ENCODE measurements around the gene FAM240A. TPM values are rescaled to one million over a fixed set of nuclear protein-coding genes. Genes with fewer than 3 reads are reported as not detected.

Gene FAM240A
- total RNA-seq, 1 experiment from 2014 or later = not detected

DNA sequence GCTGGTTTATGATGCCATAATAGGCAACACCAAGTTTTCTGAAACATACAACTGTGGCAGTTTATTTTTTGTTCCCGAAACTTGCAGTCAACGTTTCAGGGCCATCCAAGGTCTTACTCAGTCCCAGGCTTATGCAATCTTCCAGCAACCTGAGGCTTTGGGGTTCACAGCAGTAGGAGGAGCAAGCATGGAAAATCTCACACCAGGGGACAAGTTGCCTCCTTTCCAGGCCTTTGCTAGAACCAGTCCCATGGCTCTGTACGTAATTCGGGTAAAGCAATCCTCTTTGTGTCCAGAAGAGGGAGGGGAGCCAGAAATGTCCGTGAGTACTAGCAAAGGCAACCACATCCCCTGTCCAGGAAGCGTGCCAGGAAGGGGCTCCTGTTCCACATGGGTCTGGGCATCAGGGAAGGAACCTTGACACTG, 4.7 kb upstream of the FAM240A start:
- DNase-seq = peak; percentile 20 to 54

DNA sequence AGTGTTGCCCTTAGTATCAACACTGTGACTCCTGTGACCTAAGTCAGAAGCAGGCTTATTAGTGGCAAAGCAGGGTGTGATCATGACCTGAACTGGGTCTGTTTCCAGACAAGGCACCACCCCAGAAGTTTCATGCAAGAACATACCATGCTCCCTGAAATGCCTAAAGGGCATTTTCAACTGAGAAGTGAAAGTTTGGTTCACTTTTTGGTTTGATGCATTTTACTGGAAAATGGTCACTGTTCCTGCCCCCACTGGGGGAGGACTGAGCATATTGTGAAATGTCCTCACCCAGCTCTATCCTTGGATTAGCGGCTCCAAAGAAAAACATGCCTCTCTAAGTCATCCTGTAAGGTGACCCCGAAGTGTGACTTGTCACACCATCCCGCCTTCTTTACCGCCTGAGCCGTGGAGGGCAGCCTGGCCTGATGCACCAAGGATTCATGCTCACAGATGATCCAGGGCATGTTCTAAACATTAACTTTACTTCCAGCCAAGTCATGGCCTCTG, 3.1 kb upstream of the FAM240A start:
- Histone ChIP-seq H3K27ac (no peak overlapping the region), H3K4me3 (no peak overlapping the region), H3K4me1 (peaks cover 4% of the 10 kb centered on the region; the same call in 1 of the 2 replicates), H3K27me3 (no peaks in the 10 kb centered on the region), H3K36me3 (no peaks in the 10 kb centered on the region), H3K9me3 (replicated peaks) (no peaks in the 10 kb centered on the region)
- DNase-seq = no peak

More for the DNA sequence above, 4.7 kb upstream of the FAM240A start:
- Histone ChIP-seq H3K27ac (no peak overlapping the region), H3K36me3 (no peaks in the 10 kb centered on the region), H3K4me3 (no peak overlapping the region), H3K4me1 (peaks cover 4% of the 10 kb centered on the region; the same call in 1 of the 2 replicates), H3K9me3 (replicated peaks) (no peaks in the 10 kb centered on the region), H3K27me3 (no peaks in the 10 kb centered on the region)

DNA sequence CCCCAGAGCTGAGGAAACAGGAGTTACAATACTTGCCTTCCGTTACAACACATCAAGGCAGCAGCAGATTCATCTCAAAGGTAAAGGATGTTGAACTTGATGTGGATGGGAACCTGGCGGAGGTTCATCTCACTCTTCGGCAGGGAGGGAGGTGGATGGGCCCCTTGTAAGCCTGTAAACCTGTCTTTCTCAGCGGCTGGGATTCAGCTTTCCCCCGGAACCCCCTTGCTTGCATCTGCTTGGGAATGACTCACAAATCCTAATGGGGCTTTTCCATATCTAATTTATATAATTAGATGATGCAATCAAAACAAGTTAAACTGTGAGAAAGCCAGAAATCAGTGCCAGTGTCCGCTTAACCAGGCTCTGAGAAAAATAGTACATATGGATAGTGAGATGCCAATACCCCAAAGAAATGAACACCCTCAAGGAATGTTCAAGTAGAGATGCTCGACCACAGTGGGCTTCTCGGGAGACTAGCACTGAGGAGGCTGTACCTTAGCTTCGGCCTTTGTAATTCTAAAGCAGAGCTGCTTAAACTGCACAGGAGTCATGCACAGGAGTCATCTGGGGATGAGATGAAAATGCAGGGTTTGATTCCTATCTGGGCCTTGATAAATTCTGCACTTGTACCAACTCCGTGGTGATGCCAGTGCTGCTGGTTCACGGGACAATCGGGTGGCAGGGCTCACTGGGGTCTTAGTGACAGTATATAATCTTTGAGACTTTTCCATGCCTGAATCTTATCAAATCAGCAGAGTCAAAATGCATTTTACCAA, 2.2 kb upstream of the FAM240A start:
- DNase-seq = no peak
- no peak overlapping the region for H3K4me3 ChIP-seq
- H3K9me3 ChIP-seq (replicated peaks) = no peaks in the 10 kb centered on the region
- H3K27ac ChIP-seq = no peak overlapping the region
- no peaks in the 10 kb centered on the region for H3K27me3 ChIP-seq
- peaks cover 4% of the 10 kb centered on the region; the same call in 1 of the 2 replicates for H3K4me1 ChIP-seq
- no peaks in the 10 kb centered on the region for H3K36me3 ChIP-seq

DNA sequence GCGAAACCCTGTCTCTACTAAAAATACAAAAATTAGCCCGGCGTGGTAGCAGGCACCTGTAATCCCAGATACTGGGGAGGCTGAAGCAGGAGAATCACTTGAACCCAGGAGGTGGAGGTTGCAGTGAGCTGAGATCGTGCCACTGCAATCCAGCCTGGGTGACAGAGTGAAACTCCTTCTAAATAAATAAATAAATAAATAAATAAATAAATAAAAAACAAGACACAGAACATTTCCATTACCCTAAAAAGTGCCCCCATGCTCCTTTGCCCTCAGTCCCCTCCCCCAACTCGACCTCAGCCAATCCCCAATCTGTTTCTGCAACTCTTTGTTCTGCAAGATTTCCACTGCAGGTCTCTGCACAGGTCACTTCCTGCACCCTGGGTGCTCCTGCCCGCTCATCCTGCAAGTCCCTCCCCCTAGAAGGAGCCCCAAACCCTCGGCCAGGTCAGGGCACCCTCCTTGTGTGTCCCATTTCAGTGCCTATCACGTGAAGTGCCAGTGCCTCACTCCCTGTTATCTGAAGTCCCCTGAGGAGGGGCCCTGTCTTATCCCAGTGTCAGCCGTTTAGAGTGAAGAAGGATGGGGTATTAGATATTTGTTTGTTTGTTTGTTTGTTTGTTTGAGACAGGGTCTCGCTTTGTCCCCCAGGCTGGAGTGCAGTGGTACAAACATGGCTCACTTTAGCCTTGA, 1.1 kb downstream of the FAM240A start:
- Histone ChIP-seq H3K4me3 (no peak overlapping the region), H3K4me1 (peaks cover 4% of the 10 kb centered on the region; the same call in 1 of the 2 replicates), H3K27ac (no peak overlapping the region), H3K36me3 (no peaks in the 10 kb centered on the region), H3K27me3 (no peaks in the 10 kb centered on the region), H3K9me3 (replicated peaks) (no peaks in the 10 kb centered on the region)
- DNase-seq = no peak

DNA sequence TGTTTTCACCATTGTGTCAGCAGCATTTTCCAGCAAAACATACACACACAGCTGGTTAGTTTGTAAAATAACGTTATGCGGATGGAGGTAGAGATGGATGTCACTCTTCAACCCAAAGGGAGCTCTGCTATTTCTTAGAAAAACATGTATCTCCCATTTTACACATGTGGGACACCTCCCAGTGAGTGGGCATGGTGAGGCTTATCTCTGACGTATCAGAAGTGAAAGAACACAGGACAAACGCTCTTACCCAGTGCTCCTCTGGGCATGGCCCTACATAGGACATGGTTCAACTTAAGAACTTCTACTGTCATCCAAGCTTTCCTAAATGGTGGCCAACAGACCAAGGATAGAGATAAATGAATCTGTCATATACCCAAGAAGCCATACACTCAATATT, 2.1 kb downstream of the FAM240A start:
- no peak for DNase-seq
- Histone ChIP-seq H3K4me3 (no peak overlapping the region), H3K27ac (no peak overlapping the region), H3K4me1 (peaks cover 4% of the 10 kb centered on the region; the same call in 1 of the 2 replicates), H3K36me3 (no peaks in the 10 kb centered on the region), H3K27me3 (no peaks in the 10 kb centered on the region), H3K9me3 (replicated peaks) (no peaks in the 10 kb centered on the region)

DNA sequence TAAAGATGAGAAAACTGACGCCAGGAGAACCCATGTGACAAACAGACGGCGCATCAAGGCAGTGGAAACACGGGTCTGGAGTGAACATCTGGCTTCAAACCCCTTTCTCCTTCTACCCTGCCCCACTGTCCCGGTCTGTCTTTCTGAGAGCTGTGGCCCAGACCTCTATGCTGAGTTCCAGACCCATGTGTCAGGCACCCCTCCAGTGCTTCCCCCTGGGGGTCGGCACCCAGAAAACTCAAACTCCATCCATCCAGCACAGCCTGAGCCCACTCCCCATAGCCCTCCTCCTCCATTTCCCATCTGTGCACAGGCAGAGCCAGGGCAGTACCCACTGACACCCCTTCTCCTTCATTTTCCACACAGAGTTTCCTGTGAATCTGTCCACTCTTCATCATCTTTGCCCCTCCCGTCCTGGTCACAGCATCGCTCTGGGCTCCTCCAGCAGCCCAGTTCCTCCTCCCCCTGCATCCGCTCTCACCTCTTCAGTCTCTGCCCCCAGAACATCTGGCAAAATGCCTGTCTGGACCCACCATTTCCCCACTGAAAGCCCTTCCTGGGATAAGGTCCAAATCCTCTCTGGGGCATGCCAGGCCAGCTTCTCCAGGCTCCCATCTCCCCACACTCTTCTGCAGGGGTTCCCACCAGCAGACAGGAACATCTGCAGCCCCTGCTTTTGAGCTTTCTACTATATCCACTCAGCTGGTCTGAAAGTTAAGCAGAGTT, 2.9 kb downstream of the FAM240A start:
- Histone ChIP-seq H3K27ac (no peak overlapping the region), H3K36me3 (no peaks in the 10 kb centered on the region), H3K9me3 (replicated peaks) (no peaks in the 10 kb centered on the region), H3K27me3 (no peaks in the 10 kb centered on the region), H3K4me1 (peaks cover 4% of the 10 kb centered on the region; the same call in 1 of the 2 replicates), H3K4me3 (no peak overlapping the region)
- no peak for DNase-seq

DNA sequence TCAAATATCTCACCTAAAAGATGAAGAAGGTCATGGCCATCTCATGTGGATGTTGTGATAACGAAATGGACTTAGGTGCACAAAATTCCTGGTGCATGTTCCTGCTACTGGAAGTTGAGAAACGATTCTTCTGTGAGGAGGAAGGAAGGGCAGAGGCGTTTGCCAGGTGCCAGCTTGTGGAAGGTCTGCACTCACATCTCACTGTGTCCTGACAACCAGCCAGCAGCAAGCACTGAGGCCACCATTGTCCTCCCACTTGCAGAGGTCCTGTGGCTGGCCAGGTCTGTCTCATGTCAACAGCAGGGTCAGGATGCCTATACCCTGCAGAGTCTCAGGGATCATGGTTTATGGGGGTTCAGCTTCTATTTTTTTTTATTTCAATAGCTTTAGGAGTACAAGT, 3.7 kb downstream of the FAM240A start:
- Histone ChIP-seq H3K9me3 (replicated peaks) (no peaks in the 10 kb centered on the region), H3K4me3 (no peak overlapping the region), H3K36me3 (no peaks in the 10 kb centered on the region), H3K27ac (no peak overlapping the region), H3K27me3 (no peaks in the 10 kb centered on the region), H3K4me1 (peaks cover 4% of the 10 kb centered on the region; the same call in 1 of the 2 replicates)
- no peak for DNase-seq

DNA sequence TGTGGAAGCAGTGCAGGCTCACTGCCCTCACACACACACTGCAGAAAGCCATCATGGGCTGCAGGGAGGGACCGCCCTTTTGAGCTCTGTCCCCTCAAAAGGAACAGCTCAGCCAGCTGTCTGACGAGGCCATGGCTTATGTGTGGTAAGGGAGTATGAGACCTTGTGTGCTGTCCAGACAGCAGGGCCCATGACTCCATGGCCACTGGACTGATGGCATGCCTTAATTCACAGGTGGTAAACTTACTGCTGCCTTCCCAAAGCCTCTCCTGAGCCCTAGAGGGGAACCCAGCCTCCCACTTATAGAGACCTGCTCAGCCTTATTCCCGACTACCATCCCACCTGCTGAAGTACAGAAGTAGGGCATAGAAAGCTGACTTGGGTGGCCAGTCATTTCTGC, 5.6 kb downstream of the FAM240A start:
- Histone ChIP-seq H3K27ac (no peak overlapping the region), H3K9me3 (replicated peaks) (no peaks in the 10 kb centered on the region), H3K36me3 (no peaks in the 10 kb centered on the region), H3K4me3 (no peak overlapping the region), H3K27me3 (no peaks in the 10 kb centered on the region), H3K4me1 (no peaks in the 10 kb centered on the region)
- DNase-seq = no peak

DNA sequence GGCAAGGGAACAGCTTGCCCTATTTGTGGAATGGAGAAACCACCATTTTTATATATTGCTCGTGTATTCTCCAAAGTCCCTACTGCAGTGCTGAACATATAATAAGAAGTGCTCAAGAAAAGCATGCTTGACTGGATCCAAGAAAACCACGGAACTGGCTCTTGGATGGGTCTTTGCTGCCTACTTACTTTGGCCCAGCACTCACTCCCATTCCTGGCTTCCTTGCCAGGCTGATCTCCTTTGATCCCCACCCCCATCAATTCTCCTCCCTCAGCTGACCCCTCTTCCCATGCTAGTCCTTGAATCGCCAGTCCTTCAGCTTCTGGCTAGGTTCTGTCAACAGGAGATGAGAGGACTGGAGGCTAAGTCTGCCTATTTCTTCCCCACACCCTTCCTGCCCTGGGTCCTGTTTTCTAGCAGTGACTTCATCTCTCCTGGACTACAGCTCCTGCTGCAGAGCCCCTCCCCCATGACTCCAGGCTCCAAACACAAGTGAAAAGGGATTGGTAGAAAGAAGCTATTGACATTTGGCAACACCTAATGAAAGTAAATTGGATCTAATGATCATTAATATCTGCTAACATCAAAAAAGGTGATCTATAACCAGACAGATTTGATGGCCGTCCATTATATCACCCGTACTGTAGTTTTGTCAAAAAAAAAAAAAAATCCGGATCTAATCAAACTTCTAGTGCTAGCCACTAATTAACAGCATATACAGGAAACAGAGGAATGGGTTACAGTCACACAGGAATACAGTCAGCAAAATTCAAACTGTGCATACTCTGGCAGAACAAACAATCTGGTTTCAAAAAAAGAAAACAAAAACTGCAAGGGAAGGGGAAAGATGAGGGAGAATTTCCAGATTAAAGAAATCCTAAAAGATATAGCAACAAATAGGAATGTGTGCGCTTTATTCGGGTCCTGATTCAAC, 7.8 kb downstream of the FAM240A start:
- H3K27ac ChIP-seq = no peak overlapping the region
- H3K9me3 ChIP-seq (replicated peaks) = no peaks in the 10 kb centered on the region
- no peak overlapping the region for H3K4me3 ChIP-seq
- H3K27me3 ChIP-seq = no peaks in the 10 kb centered on the region
- H3K4me1 ChIP-seq = no peaks in the 10 kb centered on the region
- H3K36me3 ChIP-seq = no peaks in the 10 kb centered on the region
- no peak for DNase-seq

DNA sequence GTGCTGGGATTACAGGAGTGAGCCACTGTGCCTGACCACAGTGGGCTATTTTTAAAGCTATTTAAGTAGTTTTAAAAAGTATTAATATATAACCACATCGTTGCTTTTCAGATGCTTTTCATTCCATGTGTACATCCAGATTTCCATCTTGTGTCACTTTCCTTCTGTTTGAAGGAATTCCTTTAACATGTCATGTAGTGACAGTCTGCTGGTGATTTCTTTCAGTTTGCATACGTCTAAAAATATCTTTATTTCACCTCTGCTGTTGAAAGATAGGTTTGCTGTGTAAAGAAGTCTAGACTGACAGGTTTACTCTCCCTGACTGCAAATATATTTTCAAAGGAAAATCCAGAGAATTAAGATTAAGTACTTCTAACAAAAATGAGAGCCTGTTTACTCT, 12.2 kb downstream of the FAM240A start:
- Histone ChIP-seq H3K36me3 (no peaks in the 10 kb centered on the region), H3K9me3 (replicated peaks) (no peaks in the 10 kb centered on the region), H3K27ac (no peak overlapping the region), H3K4me1 (no peaks in the 10 kb centered on the region), H3K27me3 (no peaks in the 10 kb centered on the region), H3K4me3 (no peak overlapping the region)
- no peak for DNase-seq

DNA sequence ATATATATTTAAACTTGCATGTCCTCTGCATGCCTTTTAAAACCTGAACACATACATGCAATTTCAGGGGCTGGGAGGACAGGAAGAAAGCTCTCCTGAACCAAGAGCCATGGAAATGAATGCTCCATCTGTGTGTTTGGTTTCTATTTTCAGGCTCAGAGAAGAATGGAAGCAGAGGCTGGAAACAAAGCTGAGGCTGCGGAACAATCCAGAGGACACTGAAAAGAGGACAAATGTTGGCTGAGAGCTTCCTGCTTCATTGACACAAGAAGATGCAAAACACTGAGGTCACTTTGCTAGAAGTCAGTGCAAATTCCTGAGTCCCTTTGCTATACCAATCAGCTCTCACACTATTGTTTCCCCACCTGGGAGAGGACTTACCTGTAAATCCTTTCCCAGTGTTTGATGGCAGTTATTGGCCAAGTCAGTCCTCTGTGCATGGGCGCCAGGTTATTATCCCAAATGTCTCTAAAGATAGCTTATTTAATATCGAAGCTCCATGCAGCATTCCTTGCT, 12.7 kb downstream of the FAM240A start:
- Histone ChIP-seq H3K4me1 (no peaks in the 10 kb centered on the region), H3K36me3 (no peaks in the 10 kb centered on the region), H3K9me3 (replicated peaks) (no peaks in the 10 kb centered on the region), H3K4me3 (no peak overlapping the region), H3K27ac (no peak overlapping the region), H3K27me3 (no peaks in the 10 kb centered on the region)
- no peak for DNase-seq

DNA sequence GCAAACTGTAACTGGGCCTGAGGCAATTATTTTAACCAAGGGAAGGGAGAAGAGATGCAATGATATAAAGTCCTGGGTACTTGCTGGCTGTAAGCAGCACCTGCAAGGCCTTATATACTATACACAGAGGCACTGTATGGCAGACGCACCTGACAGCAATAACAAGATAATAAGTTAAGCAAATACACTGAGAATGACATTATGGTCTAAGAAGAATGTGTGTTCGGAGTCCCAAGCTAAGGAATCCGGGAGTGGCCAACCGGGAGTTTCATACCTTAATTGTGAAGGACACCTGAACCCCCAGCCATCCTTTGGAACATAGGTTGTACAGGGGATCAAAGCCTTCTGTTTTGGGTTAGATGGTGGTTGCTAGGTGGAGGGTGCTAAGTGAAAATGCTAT, 13.7 kb downstream of the FAM240A start:
- H3K27me3 ChIP-seq = no peaks in the 10 kb centered on the region

DNA sequence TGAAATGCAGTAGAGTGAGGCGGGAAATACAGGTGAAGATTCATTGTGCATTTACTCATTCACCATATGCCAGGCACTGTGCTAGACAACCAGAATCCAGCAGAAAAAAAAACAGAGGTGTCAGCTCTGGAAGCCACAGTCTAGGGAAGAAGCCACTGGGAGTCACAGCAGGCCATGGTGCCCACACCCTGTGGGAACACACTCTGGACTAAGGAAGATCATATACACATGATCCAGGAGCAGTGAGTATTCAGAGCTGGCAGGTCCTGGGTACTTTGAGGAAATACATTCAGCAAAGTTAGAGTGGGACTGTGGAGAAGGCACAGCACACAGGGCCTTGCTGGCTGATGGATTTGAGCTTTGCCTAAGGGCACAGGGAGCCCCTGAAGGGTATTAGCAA, 14.8 kb downstream of the FAM240A start:
- H3K4me1 ChIP-seq = no peaks in the 10 kb centered on the region
- no peak overlapping the region for H3K4me3 ChIP-seq
- no peak overlapping the region for H3K27ac ChIP-seq
- DNase-seq = no peak
- H3K36me3 ChIP-seq = no peaks in the 10 kb centered on the region
- no peaks in the 10 kb centered on the region for H3K27me3 ChIP-seq
- no peaks in the 10 kb centered on the region for H3K9me3 ChIP-seq (replicated peaks)

More for the DNA sequence above, 13.7 kb downstream of the FAM240A start:
- Histone ChIP-seq H3K27ac (no peak overlapping the region), H3K36me3 (no peaks in the 10 kb centered on the region), H3K4me3 (no peak overlapping the region), H3K4me1 (no peaks in the 10 kb centered on the region), H3K9me3 (replicated peaks) (no peaks in the 10 kb centered on the region)
- DNase-seq = no peak

DNA sequence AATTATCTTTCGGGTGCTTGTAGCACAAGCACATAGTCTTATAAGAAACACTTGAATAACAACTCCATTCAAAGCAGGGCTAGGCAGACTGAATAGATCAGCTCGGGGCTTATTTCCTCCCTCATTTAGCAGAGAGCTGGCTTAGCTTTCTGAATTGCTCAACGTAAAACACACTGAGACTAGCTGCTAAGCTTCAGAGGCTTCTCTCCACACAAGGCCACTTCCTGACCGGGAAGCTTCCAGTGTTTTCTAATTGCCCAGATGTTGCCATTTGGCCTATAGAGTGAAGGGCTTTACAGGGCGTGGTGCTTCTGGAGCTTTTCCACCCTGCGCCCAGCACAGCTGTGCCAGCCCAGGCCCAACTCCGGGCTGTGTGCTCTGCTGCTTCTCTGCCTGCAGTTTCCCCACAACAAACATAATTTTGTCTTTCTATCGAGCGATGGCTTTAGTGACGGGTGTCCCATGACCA, 16.6 kb downstream of the FAM240A start:
- no peaks in the 10 kb centered on the region for H3K4me1 ChIP-seq
- no peaks in the 10 kb centered on the region for H3K36me3 ChIP-seq
- H3K9me3 ChIP-seq (replicated peaks) = no peaks in the 10 kb centered on the region
- no peak for DNase-seq
- no peak overlapping the region for H3K4me3 ChIP-seq
- H3K27me3 ChIP-seq = no peaks in the 10 kb centered on the region
- H3K27ac ChIP-seq = no peak overlapping the region
